T-helper 22 cell (primary cell): ENCODE data around the gene UPB1.
A peak's percentile ranks its signal among the peaks of the same experiment; 100 is the strongest.
"Not testable (repeated sequence)": the region's sequence is repeated elsewhere in the genome, so short reads cannot be mapped to it uniquely, and the experiment has no call there.

Experiments used
- DNase-seq: peaks from one replicate; pipeline ENCODE4 v3.0.0-alpha.2; 2020; ENCODE audit warnings: low read depth

UPB1 gene

GRCh38 chr22:24535348-24535747, 40.2 kb downstream of the UPB1 start:
- no peak for DNase-seq

DNA sequence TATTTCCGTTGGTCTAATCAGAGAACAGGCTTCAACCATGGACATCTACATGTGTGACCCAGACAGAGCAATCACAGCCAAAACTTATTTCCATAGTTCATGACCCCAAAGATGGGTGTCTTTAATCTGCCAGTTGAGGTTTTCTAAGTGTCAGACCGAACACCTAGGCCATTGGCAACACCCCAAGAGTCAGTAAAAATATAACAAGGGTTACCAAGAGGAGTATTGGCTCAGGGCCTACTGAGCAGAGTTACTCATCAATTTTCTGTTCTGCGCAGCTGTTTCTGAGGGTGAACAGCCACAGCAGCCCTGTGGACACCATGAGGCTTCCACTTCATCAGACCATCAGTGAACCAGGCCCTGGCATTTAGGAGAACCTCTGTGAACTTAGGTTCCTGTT, 41.0 kb downstream of the UPB1 start:
- no peak for DNase-seq

GRCh38 chr22:24540470-24540869, 45.3 kb downstream of the UPB1 start:
- no peak for DNase-seq

DNA sequence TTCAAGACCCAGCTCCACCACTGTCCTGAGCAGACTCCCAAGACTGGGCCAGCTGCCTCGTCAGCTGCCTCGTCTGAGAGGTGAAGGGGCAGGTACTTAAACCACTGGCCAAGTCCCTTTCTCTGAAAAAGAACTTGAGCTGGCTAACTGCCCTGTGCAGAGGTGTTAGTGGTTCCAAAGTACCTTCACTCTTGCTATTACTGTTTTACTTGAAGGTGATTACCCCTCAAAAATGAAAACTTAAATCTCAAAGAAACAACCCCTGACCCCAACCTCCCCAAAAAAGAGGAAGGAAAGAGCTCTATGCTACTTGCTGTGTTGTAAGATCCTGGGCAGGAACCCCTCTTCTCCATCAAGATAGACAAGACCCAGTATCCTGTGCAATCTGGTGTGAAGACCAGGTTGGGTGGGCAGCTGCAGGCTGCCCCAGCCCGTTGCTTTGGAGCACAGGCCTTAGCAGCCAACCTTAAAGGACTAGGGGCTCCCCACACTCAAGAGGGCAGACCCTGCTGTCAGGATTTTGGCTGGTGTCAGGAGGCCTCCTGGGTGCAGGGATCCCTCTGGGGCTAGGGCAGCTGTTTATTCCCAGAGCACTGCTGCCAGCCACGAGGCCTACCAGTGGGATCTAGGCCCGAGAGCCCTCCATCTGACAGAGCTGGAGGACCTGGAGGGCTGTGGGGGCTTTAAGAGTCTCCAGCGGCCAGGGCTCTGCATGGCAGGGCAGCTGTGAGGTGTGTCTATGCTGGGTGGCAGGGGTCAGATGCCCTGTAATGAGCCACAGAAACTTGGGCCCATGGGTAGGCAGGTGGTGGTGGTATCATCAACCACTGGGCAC, 46.8 kb downstream of the UPB1 start:
- no peak for DNase-seq

GRCh38 chr22:24542641-24543040, 47.5 kb downstream of the UPB1 start:
- no peak for DNase-seq

DNA sequence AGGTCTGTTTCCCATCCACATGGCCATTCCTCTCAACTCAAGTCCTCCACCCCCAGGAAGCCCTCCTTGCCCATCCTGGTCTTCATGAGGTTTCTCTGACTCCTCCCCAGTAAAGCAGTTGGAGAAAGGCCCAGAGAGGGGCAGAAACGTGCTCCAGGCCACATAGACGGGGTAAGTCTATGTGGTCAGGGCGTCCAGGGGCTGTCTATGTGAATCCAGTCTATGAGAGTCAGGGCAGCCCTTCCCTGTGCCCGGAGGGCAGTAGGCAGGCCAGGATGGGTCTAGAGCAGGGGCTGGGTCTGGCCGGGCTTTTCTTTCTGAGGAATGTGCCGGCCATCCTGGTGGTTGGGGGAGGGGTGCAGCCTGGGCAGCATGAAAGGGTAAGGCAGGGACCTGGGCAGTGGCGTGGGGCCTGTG, 48.1 kb downstream of the UPB1 start:
- no peak for DNase-seq

GRCh38 chr22:24543679-24544243, 48.6 kb downstream of the UPB1 start:
- DNase-seq = no peak

GRCh38 chr22:24548812-24549211, 53.7 kb downstream of the UPB1 start:
- no peak for DNase-seq

DNA sequence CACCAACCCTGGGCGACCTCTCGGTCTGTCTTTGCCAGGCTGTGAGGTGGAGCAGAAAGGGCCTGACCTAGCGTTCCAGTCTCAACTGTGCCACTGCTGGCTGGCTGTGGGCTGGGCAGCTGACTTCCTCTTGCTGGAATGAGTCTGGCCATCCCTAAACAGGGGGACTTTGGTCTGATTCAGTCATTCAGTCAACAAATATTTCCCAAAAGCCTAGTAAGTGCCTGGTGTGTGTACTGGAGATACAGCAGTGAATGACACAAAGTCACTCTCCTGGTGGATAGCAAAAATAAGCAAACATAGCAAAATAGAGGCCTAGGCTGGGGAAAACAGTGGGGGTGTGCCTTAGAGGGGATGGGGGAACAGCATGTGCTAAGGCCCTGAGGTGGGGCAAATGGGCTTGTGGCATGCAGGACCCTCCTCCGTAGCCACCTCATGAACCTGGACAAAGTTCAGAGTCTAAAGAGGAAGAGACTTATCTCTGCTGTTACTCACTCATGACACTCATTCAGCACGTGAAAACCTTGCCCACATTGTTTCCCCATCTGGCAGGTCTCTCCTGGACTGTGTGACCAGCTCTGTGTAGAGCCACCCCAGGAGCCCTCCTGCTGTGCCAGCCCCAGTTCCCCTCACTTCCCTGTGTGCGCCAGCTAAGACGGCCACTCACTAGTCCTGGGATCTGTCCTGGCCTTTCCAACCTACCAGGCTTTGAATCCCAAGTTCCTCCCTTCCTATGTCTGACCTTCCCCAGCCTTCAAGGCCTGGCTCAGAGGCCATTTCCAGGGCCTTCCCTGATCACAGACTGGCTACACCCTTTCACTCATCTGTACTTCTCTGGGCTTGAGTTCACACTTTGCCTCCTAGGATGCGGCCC, 55.1 kb downstream of the UPB1 start:
- no peak for DNase-seq

- no peak for DNase-seq
These were observed 55.8 kb downstream of the UPB1 start for GRCh38 chr22:24550902-24551435.

DNA sequence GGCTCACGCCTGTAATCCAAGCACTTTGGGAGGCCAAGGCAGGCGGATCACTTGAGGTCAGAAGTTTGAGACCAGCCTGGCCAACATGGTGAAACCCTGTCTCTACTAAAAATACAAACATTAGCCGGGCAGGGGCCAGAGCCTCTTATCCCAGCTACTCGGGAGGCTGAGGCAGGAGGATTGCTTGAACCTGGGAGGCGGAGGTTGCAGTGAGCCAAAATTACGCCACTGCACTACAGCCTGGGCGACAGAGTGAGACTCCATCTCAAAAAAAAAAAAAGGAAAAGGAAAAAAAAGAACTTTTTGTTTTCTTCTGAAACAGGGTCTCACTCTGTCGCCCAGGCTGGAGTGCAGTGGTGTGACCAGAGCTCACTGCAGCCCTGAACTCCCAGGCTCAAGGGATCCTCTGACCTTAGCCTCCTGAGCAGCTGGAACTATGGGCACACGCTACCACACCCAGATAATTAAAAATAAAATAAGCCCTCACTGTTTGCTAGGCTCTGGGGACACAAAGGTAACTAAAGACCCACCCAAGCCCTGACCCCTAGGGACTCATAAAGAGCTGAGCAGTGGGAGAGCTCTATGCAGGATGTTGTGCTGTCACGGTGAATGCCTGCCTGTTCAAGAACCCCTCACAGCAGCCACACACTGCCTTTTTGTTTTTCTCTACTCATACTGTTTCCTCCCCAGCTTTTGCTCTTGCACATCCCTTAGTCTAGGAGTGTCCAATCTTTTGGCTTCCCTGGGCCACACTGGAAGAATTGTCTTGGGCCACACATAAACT, 57.6 kb downstream of the UPB1 start:
- not testable (repeated sequence) for DNase-seq

- no peak for DNase-seq
These were observed 58.6 kb downstream of the UPB1 start for GRCh38 chr22:24553597-24554312.

GRCh38 chr22:24554313-24555164, 59.4 kb downstream of the UPB1 start, which contains the start of gene GUCD1:
Gene GUCD1, minus strand, starts transcription at chr22:24555138. Its CDS starts 147 bp downstream, at chr22:24554991.
- no peak for DNase-seq

DNA sequence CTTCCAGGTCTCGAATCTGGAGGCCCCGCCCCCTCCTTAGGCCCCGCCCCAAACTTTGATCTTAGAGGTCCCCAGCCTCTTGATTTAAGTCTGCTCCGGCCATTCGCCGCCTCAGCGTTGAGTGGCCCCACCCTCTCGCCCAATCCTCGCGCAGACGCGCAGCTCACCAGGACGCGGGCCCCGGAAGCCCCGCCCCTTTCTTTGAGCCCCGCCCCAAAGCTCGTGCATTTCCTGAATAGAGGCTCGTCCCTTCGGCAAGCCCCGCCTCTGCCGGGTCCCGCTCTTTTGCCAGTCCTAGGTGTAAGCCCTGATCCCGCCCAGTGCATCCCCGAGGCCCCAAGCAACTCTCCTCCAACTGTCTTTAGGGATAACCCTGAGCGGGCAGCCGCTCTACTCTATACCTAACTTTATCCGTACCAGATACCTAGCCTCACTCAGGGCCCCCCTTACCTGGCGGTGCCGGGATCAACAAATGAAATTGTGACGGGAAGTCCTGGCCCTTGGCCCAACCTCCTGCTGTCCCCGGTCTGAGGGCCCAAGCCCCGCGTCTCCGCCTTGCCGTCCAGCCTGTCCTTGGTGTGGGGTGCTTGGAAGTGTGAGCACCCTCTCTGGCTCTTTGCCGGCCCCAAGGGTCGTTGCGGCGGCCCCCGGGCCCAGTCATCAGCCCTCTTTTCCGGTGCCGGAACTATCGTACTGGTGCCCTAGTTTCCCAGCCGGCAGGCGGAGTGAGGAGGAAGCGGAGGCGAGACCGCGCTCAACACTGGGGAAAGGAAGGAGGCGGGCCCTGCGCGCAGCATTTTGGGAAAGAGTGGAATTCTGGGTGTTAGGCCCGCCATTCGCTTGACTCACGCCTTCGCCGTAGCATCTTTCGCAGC, 60.3 kb downstream of the UPB1 start, which contains the start of gene SNRPD3:
Gene SNRPD3 (plus strand): TSS at position 835 of the 875 bp plus-strand sequence. CDS start 1,676 bp downstream, outside the sequence.
- peak; percentile 99 for DNase-seq

DNA sequence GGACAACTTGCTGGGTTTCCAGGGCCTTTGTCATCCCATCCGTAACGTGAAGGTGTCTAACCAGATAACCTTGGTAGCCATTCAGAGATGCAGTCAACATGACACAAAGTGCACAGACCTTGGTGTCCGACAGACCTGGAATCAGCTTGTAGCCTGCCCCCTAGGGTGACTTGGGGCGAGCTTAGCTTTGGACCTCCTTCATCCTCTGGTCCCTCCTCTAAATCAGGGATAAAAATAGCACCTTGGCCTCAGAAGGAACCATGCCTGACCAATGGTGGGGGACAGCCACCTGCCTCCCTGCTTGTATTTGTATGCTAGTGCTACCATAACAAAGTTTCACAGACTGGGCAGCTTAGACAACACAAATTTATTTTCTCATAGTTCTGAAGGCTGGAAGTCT, 64.3 kb downstream of the UPB1 start:
- no peak for DNase-seq

GRCh38 chr22:24563246-24563645, 68.1 kb downstream of the UPB1 start:
- no peak for DNase-seq

DNA sequence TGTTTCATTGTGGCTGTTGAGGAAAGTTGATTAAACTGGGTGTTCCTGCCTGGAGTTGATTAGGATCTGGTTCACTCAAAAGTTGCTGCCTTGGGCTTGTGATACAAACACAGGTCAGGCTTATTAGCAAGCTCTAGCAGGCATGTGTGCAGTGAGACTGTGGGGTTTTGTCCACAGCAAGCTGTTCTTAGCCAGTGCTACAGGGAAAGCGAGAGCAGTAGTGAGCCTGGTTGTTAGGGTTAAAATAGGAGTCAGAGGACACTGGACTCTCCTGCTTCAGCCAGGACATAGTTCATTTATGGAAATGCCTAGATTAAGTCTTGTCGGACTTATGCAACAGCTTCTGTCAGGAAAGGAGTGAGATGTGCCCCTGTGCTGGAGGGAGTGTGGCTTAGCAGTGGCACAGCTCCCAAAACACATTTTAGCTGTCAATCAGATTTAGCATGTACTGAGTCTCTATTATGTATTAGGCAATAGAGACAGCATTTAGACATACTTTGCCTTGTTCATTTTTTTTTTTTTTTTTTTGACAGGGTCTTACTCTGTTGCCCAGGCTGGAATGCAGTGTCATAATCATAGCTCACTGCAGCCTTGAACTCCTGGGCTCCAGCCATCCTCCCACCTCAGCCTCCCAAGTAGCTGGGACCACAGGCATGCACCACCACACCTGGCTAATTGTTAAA, 69.4 kb downstream of the UPB1 start:
- DNase-seq = no peak

DNA sequence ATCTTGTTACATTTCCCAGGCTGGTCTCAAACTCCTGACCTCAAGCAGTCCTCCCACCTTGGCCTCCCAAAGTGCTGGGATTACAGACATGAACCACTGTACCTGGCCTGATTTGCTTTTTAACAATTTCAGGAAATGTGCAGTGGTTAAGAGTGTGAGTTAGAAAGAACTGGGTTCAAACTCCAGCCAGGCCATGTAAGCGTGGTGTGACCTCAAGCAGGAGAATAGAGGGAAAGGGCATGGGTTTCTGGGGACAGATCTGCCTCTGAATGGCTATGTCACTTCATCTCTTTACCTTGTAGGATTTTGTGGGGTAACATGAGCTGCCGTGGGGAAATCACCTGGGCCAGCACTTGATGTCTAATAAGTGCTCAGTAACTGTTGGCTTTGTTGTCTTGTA, 69.9 kb downstream of the UPB1 start:
- no peak for DNase-seq
